A673 (cell line): ENCODE data around the gene TTLL10. TPM values are rescaled to one million over a fixed set of nuclear protein-coding genes. Genes with fewer than 3 reads are reported as not detected.

ENCODE experiments used
- BruUV-seq: library from RNA; stranded (reverse); fragments of 400-500 nt; replicated peaks from 2 replicates; lab custom pipeline; 2021; lab: Mats Ljungman, UMichigan
- CTCF ChIA-PET: fragments of 300-600 bp; sonication (Branson Sonifier 250); formaldehyde crosslinking; loops from one replicate; lab custom pipeline; 2022; ENCODE audit warnings: antibody characterized with exemption; lab: Charles Lee
- POLR2A ChIA-PET: fragments of 300-600 bp; sonication (Branson Sonifier 250); formaldehyde crosslinking; loops from one replicate; lab custom pipeline; 2022; ENCODE audit warnings: antibody characterized with exemption; ENCODE audit not compliant: low non-redundant PET; lab: Charles Lee
- DNase-seq: peaks from one replicate; pipeline ENCODE4 v3.0.0-alpha.2; 2015; ENCODE audit warnings: low spot score
- H3K27ac ChIP-seq: fragments of 200-600 bp; sonication (generic); 2 replicates; pipeline ENCODE4 v1.5.1; 2016; ENCODE audit warnings: mixed run types, low read depth, mild to moderate bottlenecking, mixed read lengths, antibody characterized with exemption, low read length; ENCODE audit not compliant: poor library complexity, severe bottlenecking
- H3K27me3 ChIP-seq: fragments of 200-600 bp; sonication (generic); replicated peaks from 2 replicates; pipeline ENCODE4 v1.6.1; 2017; ENCODE audit warnings: mixed run types, low read depth, mild to moderate bottlenecking, mixed read lengths, antibody characterized with exemption, low read length; ENCODE audit not compliant: insufficient read depth, poor library complexity
- H3K36me3 ChIP-seq: fragments of 200-600 bp; sonication (generic); 2 replicates; pipeline ENCODE4 v1.6.1; 2016; ENCODE audit warnings: mixed run types, mild to moderate bottlenecking, mixed read lengths, antibody characterized with exemption, low read length; ENCODE audit not compliant: insufficient read depth, poor library complexity, severe bottlenecking
- H3K4me1 ChIP-seq: fragments of 200-600 bp; sonication (generic); 2 replicates; pipeline ENCODE4 v1.6.1; 2017; ENCODE audit warnings: mixed run types, mild to moderate bottlenecking, mixed read lengths, antibody characterized with exemption, low read length; ENCODE audit not compliant: insufficient read depth, poor library complexity, severe bottlenecking
- H3K4me3 ChIP-seq: fragments of 200-600 bp; sonication (generic); 2 replicates; pipeline ENCODE4 v1.5.1; 2016; ENCODE audit warnings: low read depth, mixed run types, mild to moderate bottlenecking, mixed read lengths, low read length; ENCODE audit not compliant: poor library complexity, severe bottlenecking
- H3K9me3 ChIP-seq: fragments of 200-600 bp; sonication (generic); 2 replicates; pipeline ENCODE4 v1.6.1; 2016; ENCODE audit warnings: mixed run types, low read depth, mild to moderate bottlenecking, mixed read lengths, antibody characterized with exemption, low read length; ENCODE audit not compliant: poor library complexity, severe bottlenecking
- CTCF ChIP-seq: fragments of 300-800, 200-600 bp; sonication (generic); conservative IDR thresholded peaks from 2 replicates; pipeline ENCODE4 v1.5.1; 2017; ENCODE audit warnings: low read depth, mild to moderate bottlenecking, antibody characterized with exemption, low read length, moderate library complexity, mixed read lengths
- EZH2 ChIP-seq: fragments of 200-600 bp; sonication (generic); IDR thresholded peaks from 2 replicates; pipeline ENCODE4 v1.6.1; 2017; ENCODE audit warnings: borderline replicate concordance, low read depth, mild to moderate bottlenecking, mixed read lengths, antibody characterized with exemption, low read length; ENCODE audit not compliant: poor library complexity, severe bottlenecking
- intact Hi-C: fragments of 100-400 bp; cut with micrococcal nuclease; formaldehyde crosslinking; loops from one replicate; pipeline ENCODE4 v1.10.0; 2022; ENCODE audit not compliant: unreplicated experiment
- total RNA-seq: library from RNA; stranded (reverse); gene quantifications from 2 replicates; pipeline ENCODE4 v1.2.3, GENCODE V29; 2021

TTLL10 gene
- total RNA-seq, 1 experiment from 2014 or later, result not detected

- H3K4me3 ChIP-seq, result no peak overlapping the region
- no peaks in the 10 kb centered on the region for H3K36me3 ChIP-seq
- ChIA-PET CTCF (no interaction called here), POLR2A (no interaction called here)
- intact Hi-C loops, result no loop called here
- no peaks in the 10 kb centered on the region for H3K27me3 ChIP-seq
- no peak for DNase-seq
- no peaks in the 10 kb centered on the region for H3K9me3 ChIP-seq
- no peak overlapping the region for H3K27ac ChIP-seq
- BruUV-seq, result no TSS peak
- no peaks in the 10 kb centered on the region for H3K4me1 ChIP-seq
- TF ChIP-seq CTCF, result no peak
- TF ChIP-seq EZH2, result no peak
Measured at GRCh38 chr1:1243807-1244191, 70.1 kb downstream of the TTLL10 start.

- Histone ChIP-seq H3K4me1 (no peaks in the 10 kb centered on the region), H3K9me3 (no peaks in the 10 kb centered on the region), H3K36me3 (no peaks in the 10 kb centered on the region), H3K4me3 (no peak overlapping the region), H3K27ac (no peak overlapping the region), H3K27me3 (no peaks in the 10 kb centered on the region)
- TF ChIP-seq EZH2 (no peak), CTCF (no peak)
- no peak for DNase-seq
- POLR2A ChIA-PET, result no interaction called here
- CTCF ChIA-PET, result no interaction called here
- BruUV-seq, result no TSS peak
- intact Hi-C loops, result no loop called here
Measured at GRCh38 chr1:1244192-1244811, 70.6 kb downstream of the TTLL10 start.

DNA sequence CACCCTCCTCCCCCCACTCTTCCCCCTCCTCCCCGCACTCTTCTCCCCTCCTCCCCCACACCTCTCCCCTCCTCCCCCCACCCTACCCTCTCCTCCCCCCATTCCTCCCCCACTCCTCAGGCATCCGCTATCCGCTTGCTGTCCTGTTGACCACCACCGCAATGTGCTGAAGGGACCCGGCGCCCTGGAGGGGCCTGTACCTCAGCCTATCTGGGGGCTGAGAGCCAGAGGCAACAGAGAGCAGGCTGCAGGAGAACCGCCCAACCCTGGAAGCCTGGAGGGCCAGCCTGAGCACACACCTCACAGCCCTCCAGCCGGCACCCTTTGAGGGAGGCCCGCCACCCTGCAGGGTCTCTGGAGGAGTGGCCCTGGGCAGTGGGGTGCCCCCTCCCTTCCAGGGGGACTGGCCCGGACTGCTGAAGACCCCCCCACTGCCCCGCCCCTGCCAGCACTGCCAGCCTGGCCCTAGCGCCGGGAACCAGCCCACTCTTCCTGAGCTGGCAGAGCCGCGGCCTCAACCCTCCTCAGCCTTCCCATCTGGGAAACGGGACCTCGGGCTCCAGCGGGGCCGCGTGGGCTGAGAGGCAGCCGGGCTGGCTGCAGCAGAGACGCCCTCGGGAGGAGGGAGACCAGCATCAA, 71.6 kb downstream of the TTLL10 start:
- BruUV-seq, result no TSS peak
- Histone ChIP-seq H3K9me3 (no peaks in the 10 kb centered on the region), H3K36me3 (no peaks in the 10 kb centered on the region), H3K4me1 (no peaks in the 10 kb centered on the region), H3K27ac (no peak overlapping the region), H3K4me3 (no peak overlapping the region), H3K27me3 (no peaks in the 10 kb centered on the region)
- POLR2A ChIA-PET, result no interaction called here
- intact Hi-C loops, result no loop called here
- no peak for DNase-seq
- CTCF ChIA-PET, result no interaction called here
- TF ChIP-seq CTCF (no peak), EZH2 (no peak)
